CD4-positive, alpha-beta T cell treated with Interleukin-15 for 4 hours (primary cell): ENCODE measurements around the gene C4orf50.
"Not testable (repeated sequence)": the region's sequence is repeated elsewhere in the genome, so short reads cannot be mapped to it uniquely, and the experiment has no call there.

Experiments
- DNase-seq: peaks from one replicate; pipeline ENCODE4 v3.0.0-alpha.2; 2020; ENCODE audit warnings: low spot score

The C4orf50 gene

GRCh38 chr4:5857199-5857598 lies 161.0 kb downstream of the C4orf50 start:
- DNase-seq, result no peak

GRCh38 chr4:5856362-5856761 lies 161.9 kb downstream of the C4orf50 start:
- not testable (repeated sequence) for DNase-seq

DNA sequence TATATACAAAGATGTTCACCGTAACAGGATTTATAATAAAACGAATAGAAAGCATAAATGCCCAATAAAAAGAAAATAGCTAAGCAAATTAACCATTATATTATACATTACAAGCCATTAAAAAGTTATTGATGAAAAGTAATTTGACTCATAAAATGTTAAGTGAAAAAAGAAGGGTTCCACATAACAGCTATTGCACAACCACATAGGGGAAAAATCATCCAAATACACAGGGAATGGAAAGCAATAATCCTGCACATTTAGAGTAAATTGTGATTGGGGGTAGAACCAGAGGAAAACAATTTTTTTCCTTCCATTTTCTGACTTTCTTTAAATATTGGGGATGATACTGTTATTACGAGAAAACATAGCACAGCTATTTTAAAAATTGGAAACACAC lies 163.3 kb downstream of the C4orf50 start:
- DNase-seq, result no peak

DNA sequence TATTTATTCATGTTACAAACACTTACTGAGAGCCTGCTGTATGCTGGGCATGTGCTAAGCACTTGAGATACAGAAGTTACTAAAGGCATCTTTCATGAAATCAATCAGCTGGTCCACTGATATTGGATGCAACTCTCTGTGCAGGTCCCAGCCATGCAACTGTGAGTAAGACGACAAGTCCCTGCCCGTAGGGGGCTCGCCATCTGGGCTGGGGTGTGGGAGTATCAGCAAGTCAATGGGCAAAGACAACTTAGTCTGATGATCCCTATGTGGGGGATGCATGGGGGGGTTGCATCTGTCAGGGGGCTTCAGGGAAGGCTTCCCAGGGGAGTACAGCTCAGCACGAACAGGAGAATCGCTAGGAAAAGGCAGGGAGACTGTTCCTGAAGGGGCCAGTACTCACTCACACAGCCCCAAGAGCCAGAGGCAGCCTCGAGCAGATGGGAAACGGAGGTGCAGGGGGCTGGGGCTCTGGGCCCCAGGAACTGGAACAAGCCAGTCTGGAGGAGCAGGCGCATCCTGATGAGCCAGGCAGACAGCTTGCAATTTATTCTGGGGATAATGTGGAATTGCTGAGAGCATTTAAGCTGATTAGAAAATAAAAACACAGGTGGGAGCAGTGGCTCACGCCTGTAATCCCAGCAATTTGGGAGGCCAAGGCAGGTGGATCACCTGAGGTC lies 165.6 kb downstream of the C4orf50 start:
- DNase-seq, result no peak

DNA sequence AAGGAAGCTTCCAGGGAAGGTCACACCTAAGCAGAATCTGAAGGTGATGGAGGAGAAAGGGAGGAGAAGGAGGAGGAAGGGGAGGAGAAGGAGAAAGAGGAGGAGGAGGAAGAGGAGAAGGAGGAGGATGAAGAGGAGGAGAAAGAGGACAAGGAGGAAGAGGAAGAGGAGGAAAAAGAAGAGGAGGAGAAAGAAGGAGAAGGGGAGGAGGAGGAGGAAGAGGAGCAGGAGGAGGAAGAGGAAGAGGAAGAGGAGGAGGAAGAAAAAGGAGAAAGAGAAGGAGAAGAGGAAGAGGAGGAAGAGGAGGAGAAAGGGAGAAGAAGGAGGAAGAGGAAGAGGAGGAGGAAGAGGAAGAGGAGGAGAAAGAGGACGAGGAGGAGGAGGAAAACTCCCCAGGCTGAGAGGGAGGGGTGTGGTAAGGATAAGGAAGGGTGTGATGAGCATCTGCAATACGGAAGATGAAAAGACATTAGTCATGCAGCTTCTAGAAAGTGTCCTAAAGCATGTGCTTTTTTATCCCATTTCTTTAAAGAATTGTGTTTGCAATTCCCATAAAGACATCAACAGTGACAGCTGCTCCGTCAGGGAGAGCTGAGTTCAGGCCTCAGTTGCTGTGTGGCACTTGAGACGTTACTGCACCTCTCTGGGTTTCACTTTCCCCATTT lies 166.5 kb downstream of the C4orf50 start:
- no peak for DNase-seq
